Uterus (tissue), 2 donors: ENCODE results near the gene RNU6-7.

Source experiments
- POLR2A ChIP-seq, 2 donors: fragments of 450-650 bp; IDR thresholded peaks; one replicate each; pipeline ENCODE4 v1.6.1; 2016; ENCODE audit warnings: antibody characterized with exemption in 2 of 2, mild to moderate bottlenecking in 1 of 2, moderate library complexity in 1 of 2
- TF ChIP-seq, protein P1 (sequence below), 4 experiments: fragments of 200-600 bp in 2 of 4; fragments of 450-650 bp in 2 of 4; sonication (generic) in 2 of 4; IDR thresholded peaks; one replicate each; pipeline ENCODE4 v1.5.1; 2016 to 2019; ENCODE audit warnings: antibody characterized with exemption in 4 of 4, mild to moderate bottlenecking in 2 of 4, moderate library complexity in 1 of 4

DNA sequence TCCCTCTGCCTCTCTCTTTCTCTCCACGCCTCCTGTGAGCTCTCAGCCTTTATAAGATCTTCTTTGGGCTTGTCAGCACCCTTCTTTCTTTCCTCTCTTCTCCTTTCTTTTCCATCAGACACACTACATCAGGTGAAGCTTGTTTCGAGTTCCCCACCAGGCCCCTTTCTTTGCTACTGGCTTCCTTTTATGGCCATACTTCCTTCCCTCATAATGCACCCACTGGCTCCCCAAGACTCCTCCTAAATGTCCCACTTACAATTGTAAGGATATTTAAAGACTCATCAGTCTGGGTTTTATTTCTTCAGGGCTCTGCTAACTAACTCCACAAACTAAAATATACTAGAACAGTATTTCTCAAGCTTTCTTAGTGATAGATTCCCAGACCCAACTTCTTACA is 4.7 kb downstream of the RNU6-7 start:
- TF ChIP-seq, protein P1, sequence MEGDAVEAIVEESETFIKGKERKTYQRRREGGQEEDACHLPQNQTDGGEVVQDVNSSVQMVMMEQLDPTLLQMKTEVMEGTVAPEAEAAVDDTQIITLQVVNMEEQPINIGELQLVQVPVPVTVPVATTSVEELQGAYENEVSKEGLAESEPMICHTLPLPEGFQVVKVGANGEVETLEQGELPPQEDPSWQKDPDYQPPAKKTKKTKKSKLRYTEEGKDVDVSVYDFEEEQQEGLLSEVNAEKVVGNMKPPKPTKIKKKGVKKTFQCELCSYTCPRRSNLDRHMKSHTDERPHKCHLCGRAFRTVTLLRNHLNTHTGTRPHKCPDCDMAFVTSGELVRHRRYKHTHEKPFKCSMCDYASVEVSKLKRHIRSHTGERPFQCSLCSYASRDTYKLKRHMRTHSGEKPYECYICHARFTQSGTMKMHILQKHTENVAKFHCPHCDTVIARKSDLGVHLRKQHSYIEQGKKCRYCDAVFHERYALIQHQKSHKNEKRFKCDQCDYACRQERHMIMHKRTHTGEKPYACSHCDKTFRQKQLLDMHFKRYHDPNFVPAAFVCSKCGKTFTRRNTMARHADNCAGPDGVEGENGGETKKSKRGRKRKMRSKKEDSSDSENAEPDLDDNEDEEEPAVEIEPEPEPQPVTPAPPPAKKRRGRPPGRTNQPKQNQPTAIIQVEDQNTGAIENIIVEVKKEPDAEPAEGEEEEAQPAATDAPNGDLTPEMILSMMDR (IDR thresholded peaks at IDR 0.05) = no peak
- no peak for TF ChIP-seq POLR2A (IDR thresholded peaks at IDR 0.05)
